Activated CD8-positive, alpha-beta T cell treated with anti-CD3 and anti-CD28 coated beads for 36 hours (primary cell): ENCODE data around the gene TRERF1. TPM values are rescaled to one million over a fixed set of nuclear protein-coding genes. Genes with fewer than 3 reads are reported as not detected.

Experiments
- ATAC-seq: fragments of 200-7000 bp; cut with Tn5 transposase; one replicate; pipeline ENCODE4 v1.10.0; 2021; ENCODE audit warnings: mild to moderate bottlenecking, moderate library complexity
- CTCF ChIA-PET: fragments of 350-600 bp; sonication (Branson Sonifier 250); formaldehyde crosslinking; loops from one replicate; lab custom pipeline; 2021; ENCODE audit warnings: antibody characterized with exemption; lab: Charles Lee
- POLR2A ChIA-PET: fragments of 350-600 bp; sonication (Branson Sonifier 250); formaldehyde crosslinking; loops from one replicate; lab custom pipeline; 2021; ENCODE audit warnings: antibody characterized with exemption; lab: Charles Lee
- DNase-seq: peaks from one replicate; pipeline ENCODE4 v3.0.0-alpha.2; 2020
- H3K27ac Mint-ChIP-seq: one replicate; pipeline ENCODE4 v1.8.0; 2021; ENCODE audit warnings: mild to moderate bottlenecking, mixed read lengths
- H3K27me3 Mint-ChIP-seq: one replicate; pipeline ENCODE4 v1.8.0; 2021; ENCODE audit warnings: mixed read lengths
- H3K36me3 Mint-ChIP-seq: one replicate; pipeline ENCODE4 v1.8.0; 2021; ENCODE audit warnings: low read depth, mixed read lengths
- H3K4me1 Mint-ChIP-seq: one replicate; pipeline ENCODE4 v1.8.0; 2021; ENCODE audit warnings: low read depth, mixed read lengths
- H3K4me3 Mint-ChIP-seq: one replicate; pipeline ENCODE4 v1.8.0; 2021; ENCODE audit warnings: mild to moderate bottlenecking, moderate library complexity, mixed read lengths
- H3K9me3 Mint-ChIP-seq: one replicate; pipeline ENCODE4 v1.8.0; 2021; ENCODE audit warnings: mixed read lengths
- intact Hi-C: fragments of 100-400 bp; cut with micrococcal nuclease; formaldehyde crosslinking; loops from one replicate; pipeline ENCODE4 v1.10.0; 2022
- total RNA-seq, 2 experiments: library from RNA; stranded (reverse); gene quantifications; one replicate each; pipeline ENCODE4 v1.2.3, GENCODE V29; 2021
- TF ChIP-seq, protein P1 (sequence below): fragments of 200-600 bp; IDR thresholded peaks from one replicate; pipeline ENCODE4 v1.8.0; 2022; ENCODE audit warnings: antibody characterized with exemption, mild to moderate bottlenecking

The TRERF1 gene
- total RNA-seq, 2 experiments from 2014 or later: 6.5 to 6.9 TPM

DNA sequence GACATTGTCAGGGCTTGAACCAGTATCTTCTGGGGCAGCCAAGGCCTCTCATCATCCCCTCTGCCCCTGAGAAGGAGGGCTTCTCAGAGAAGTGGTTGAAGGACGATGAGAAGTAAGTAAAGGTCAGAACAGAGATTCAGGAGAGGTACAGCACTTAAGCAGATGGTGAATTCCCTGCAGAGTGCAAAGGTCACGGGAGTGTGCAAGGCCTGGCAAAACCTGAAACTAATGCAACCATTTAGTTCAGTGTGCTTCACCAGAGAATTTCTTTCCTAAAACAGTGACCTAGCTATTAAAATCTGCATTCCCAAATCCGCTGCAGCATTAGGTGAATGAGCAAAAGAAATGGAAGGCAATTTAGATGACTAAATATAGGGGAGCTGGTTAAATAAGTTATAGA lies 58.4 kb downstream of the TRERF1 start:
- ChIA-PET CTCF (interaction anchor here (8.3 kb wide), 1 partner anchor 153 kb away, joined by 65 read pairs; no protein-coding TSS in a partner anchor), POLR2A (interaction anchor here (5.8 kb wide), 1 partner anchor 11 kb away, joined by 77 read pairs; no protein-coding TSS in a partner anchor)
- H3K27me3 Mint-ChIP-seq: no peaks in the 10 kb centered on the region
- peak overlapping the region; percentile 91 for H3K27ac Mint-ChIP-seq
- TF ChIP-seq, protein P1, sequence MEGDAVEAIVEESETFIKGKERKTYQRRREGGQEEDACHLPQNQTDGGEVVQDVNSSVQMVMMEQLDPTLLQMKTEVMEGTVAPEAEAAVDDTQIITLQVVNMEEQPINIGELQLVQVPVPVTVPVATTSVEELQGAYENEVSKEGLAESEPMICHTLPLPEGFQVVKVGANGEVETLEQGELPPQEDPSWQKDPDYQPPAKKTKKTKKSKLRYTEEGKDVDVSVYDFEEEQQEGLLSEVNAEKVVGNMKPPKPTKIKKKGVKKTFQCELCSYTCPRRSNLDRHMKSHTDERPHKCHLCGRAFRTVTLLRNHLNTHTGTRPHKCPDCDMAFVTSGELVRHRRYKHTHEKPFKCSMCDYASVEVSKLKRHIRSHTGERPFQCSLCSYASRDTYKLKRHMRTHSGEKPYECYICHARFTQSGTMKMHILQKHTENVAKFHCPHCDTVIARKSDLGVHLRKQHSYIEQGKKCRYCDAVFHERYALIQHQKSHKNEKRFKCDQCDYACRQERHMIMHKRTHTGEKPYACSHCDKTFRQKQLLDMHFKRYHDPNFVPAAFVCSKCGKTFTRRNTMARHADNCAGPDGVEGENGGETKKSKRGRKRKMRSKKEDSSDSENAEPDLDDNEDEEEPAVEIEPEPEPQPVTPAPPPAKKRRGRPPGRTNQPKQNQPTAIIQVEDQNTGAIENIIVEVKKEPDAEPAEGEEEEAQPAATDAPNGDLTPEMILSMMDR: no peak
- ATAC-seq: no peak
- H3K36me3 Mint-ChIP-seq: peaks cover 2% of the 10 kb centered on the region
- peak overlapping the region; percentile 6 for H3K4me3 Mint-ChIP-seq
- peaks cover 90% of the 10 kb centered on the region for H3K4me1 Mint-ChIP-seq
- no peaks in the 10 kb centered on the region for H3K9me3 Mint-ChIP-seq
- DNase-seq: peak; percentile 33
- intact Hi-C loops: loop anchor here (5.0 to 10.0 kb wide), 2 partner anchors 51 to 61 kb away; partner anchors contain the start of gene TRERF1

DNA sequence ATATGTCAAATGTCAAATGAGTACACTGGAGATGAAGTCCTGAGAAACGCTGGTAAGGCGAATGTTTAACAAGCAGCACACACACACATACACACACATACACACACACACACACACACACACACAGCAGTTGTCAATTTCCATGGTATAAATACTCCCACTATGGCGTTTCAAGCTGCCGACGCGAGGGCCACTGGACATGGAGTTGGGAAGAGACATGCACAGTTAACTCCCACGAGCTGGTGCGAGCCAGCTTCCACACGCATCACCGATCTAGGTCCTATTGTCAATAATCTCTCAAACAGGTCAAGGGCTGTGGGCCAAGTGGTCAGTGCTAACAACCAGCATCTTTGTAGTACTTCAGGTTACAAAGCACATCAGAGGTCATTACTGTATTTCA lies 58.9 kb downstream of the TRERF1 start:
- peaks cover 2% of the 10 kb centered on the region for H3K36me3 Mint-ChIP-seq
- POLR2A ChIA-PET: interaction anchor here (0.8 to 6.9 kb wide), 3 partner anchors 11 to 155 kb away, joined by 3 to 77 read pairs (median 47); no protein-coding TSS in a partner anchor
- peak overlapping the region; percentile 91 for H3K27ac Mint-ChIP-seq

DNA sequence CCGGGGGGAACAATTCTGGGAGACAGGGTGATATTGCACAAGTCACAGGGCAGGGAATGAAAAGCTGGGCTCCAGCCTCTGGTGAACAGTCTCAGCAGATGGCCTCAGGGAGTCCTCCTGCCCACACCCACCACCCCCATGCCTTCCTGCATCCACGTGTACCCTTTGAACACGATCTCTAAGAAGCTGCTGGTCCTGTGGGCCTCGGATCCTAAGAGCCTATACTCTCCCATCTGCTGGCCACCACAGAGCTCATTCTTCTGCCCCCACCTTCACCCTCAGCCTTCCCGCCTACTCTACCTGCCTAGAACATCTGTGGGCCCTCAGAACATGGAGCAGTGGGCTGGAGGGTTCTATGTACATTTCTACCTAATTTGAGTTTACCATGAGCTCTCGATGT lies 60.3 kb downstream of the TRERF1 start:
- no peak for ATAC-seq
- ChIA-PET POLR2A (interaction anchor here (0.7 to 6.9 kb wide), 10 partner anchors 8 to 79 kb away, joined by 3 to 77 read pairs (median 6); partner anchors contain the start of gene TRERF1), CTCF (interaction anchor here (0.7 to 8.3 kb wide), 14 partner anchors 8 to 161 kb away, joined by 3 to 65 read pairs (median 10); no protein-coding TSS in a partner anchor)
- Mint-ChIP-seq H3K4me3 (peak overlapping the region; percentile 73), H3K36me3 (peaks cover 2% of the 10 kb centered on the region), H3K9me3 (no peaks in the 10 kb centered on the region), H3K27me3 (no peaks in the 10 kb centered on the region), H3K27ac (peak overlapping the region; percentile 96), H3K4me1 (peaks cover 96% of the 10 kb centered on the region)
- intact Hi-C loops: loop anchor here (5.0 to 10.0 kb wide), 2 partner anchors 49 to 63 kb away; partner anchors contain the start of gene TRERF1
- TF ChIP-seq, protein P1: no peak
- no peak for DNase-seq

More for the DNA sequence above, 58.9 kb downstream of the TRERF1 start:
- peaks cover 92% of the 10 kb centered on the region for H3K4me1 Mint-ChIP-seq
- intact Hi-C loops: loop anchor here (5.0 to 10.0 kb wide), 2 partner anchors 51 to 62 kb away; partner anchors contain the start of gene TRERF1
- ATAC-seq (no peak), DNase-seq (no peak)
- CTCF ChIA-PET: interaction anchor here (0.7 to 8.3 kb wide), 5 partner anchors 12 to 154 kb away, joined by 3 to 65 read pairs (median 11); no protein-coding TSS in a partner anchor
- no peak overlapping the region for H3K4me3 Mint-ChIP-seq
- H3K27me3 Mint-ChIP-seq: no peaks in the 10 kb centered on the region
- TF ChIP-seq, protein P1: no peak
- no peaks in the 10 kb centered on the region for H3K9me3 Mint-ChIP-seq

DNA sequence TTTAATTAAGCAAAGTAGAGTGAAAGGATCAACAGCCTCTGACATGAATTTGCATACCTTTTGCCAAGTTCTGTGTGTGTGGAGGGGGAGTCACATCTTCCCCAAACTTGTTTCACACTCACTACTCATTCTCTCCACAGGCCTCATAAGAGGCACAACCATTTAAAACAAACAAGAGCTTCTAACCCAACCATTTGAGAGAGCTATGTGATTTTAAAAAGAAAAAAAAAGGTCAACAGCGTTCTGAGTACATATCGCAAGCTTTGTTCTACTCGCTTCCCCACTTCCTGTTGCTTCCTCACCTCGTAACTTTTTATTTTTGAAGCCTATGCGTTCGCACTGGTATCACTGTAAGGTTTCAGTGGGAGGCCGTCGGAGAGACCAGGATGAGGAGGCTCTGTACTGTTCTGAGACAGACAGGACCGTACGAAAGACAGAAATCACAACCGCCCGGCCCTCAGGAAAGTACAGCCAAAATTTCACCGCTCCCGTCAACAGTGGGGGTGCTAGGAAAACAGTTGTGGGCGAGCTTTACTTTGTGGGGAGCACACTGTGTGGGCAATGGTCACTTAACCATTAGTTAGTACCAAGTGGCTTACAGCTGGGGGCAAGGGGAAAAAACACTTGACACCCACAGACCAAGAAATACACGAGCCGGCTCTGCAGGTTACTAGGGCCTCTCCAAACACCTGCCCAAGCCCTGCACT lies 61.3 kb downstream of the TRERF1 start:
- peaks cover 95% of the 10 kb centered on the region for H3K4me1 Mint-ChIP-seq
- peak overlapping the region; percentile 96 for H3K27ac Mint-ChIP-seq
- intact Hi-C loops: loop anchor here (5.0 to 10.0 kb wide), 2 partner anchors 48 to 64 kb away; partner anchors contain the start of gene TRERF1
- TF ChIP-seq, protein P1: no peak
- H3K9me3 Mint-ChIP-seq: no peaks in the 10 kb centered on the region
- CTCF ChIA-PET: interaction anchor here (0.6 to 8.3 kb wide), 25 partner anchors 9 to 286 kb away, joined by 3 to 65 read pairs (median 7); no protein-coding TSS in a partner anchor
- H3K27me3 Mint-ChIP-seq: no peaks in the 10 kb centered on the region
- H3K4me3 Mint-ChIP-seq: peak overlapping the region; percentile 73
- peaks cover 2% of the 10 kb centered on the region for H3K36me3 Mint-ChIP-seq
- POLR2A ChIA-PET: interaction anchor here (0.6 to 6.9 kb wide), 28 partner anchors 9 to 174 kb away, joined by 3 to 77 read pairs (median 4); partner anchors contain the start of genes TRERF1 and UBR2
- DNase-seq (peak; percentile 83), ATAC-seq (peak; percentile 82)
